ENCODE measurements around the gene MELTF. TPM values are rescaled to one million over a fixed set of nuclear protein-coding genes. Genes with fewer than 3 reads are reported as not detected.
A peak's percentile ranks its signal among the peaks of the same experiment; 100 is the strongest.

The MELTF gene
- total and polyA plus RNA-seq, 2 of the 13 experiments (the other 11 are each of a cell fraction or from before 2014, with no cell fraction given): 3.2 to 7.5 TPM

DNA sequence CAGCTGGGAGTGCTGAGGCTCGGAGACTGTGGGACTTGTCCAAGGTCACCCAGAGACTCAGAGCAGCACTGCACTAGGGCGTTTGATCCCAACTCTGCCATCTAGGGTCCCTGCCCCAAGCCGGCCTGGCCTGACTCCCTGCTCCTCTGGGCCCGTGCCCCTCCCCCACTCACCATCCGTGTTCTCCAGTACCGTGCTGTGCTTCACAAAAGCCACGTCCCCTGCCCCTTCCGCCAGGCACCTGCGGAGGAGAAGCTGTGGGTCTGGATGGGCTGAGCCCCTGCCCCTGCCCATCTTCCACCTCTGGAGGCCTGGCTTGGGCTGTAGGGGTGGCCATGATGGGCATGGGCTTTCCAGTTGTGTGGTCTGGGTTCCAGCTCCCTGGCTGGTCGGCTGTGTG is 8.4 kb downstream of the MELTF start:
- no peak overlapping the region for H2AFZ ChIP-seq (ENCODE audit: low read length)
- H3K4me3 ChIP-seq (replicated peaks in 1 of 3; ENCODE audit: insufficient read depth in 1 of 3, low read depth in 2 of 3, low read length in 3 of 3): no peak overlapping the region
- intact Hi-C loops (cut with micrococcal nuclease; ENCODE audit: unreplicated experiment): no loop called here
- 81% methylated on average over 7 of the region's 10 CpGs for WGBS (ENCODE audit: low lambda C conversion rate)
- no peaks in the 10 kb centered on the region; a peak in 1 of 5 replicates for H3K36me3 ChIP-seq (replicated peaks in 1 of 2; ENCODE audit: control insufficient read depth in 1 of 2, insufficient read depth in 2 of 2, low read length in 2 of 2)
- no peaks in the 10 kb centered on the region for H3K9me3 ChIP-seq (ENCODE audit: low read length)
- H3K79me2 ChIP-seq (ENCODE audit: insufficient read depth, low read length): no peaks in the 10 kb centered on the region
- no peak for TF ChIP-seq TCF7 (IDR thresholded peaks at IDR 0.05; ENCODE audit: low read depth)
- TF ChIP-seq HNRNPLL (IDR thresholded peaks at IDR 0.05; ENCODE audit: low read depth, low read length, poor library complexity, severe bottlenecking): no peak
- no peak for TF ChIP-seq ZNF251 (CRISPR knock-in tag; IDR thresholded peaks at IDR 0.05)
- no peak for TF ChIP-seq ESRRA (CRISPR knock-in tag; IDR thresholded peaks at IDR 0.05; ENCODE audit: low read depth)
- TF ChIP-seq HNF4A (CRISPR knock-in tag; IDR thresholded peaks at IDR 0.05): no peak
- no peak for TF ChIP-seq SOX5 (CRISPR knock-in tag; IDR thresholded peaks at IDR 0.05; ENCODE audit: borderline replicate concordance)
- TF ChIP-seq PCBP1 (IDR thresholded peaks at IDR 0.05; ENCODE audit: borderline replicate concordance, low read depth, low read length): 0 out of 2 replicates have a peak, but pooled peaks have one; percentile 39
- no peak for TF ChIP-seq PRMT3 (CRISPR knock-in tag; IDR thresholded peaks at IDR 0.05; ENCODE audit: borderline replicate concordance, low read depth)
- TF ChIP-seq, protein P1, sequence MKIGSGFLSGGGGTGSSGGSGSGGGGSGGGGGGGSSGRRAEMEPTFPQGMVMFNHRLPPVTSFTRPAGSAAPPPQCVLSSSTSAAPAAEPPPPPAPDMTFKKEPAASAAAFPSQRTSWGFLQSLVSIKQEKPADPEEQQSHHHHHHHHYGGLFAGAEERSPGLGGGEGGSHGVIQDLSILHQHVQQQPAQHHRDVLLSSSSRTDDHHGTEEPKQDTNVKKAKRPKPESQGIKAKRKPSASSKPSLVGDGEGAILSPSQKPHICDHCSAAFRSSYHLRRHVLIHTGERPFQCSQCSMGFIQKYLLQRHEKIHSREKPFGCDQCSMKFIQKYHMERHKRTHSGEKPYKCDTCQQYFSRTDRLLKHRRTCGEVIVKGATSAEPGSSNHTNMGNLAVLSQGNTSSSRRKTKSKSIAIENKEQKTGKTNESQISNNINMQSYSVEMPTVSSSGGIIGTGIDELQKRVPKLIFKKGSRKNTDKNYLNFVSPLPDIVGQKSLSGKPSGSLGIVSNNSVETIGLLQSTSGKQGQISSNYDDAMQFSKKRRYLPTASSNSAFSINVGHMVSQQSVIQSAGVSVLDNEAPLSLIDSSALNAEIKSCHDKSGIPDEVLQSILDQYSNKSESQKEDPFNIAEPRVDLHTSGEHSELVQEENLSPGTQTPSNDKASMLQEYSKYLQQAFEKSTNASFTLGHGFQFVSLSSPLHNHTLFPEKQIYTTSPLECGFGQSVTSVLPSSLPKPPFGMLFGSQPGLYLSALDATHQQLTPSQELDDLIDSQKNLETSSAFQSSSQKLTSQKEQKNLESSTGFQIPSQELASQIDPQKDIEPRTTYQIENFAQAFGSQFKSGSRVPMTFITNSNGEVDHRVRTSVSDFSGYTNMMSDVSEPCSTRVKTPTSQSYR (CRISPR knock-in tag; IDR thresholded peaks at IDR 0.05; ENCODE audit: borderline replicate concordance): peak; percentile 30; the same call in 1 of the 2 replicates
- TF ChIP-seq AGO1 (IDR thresholded peaks at IDR 0.05; ENCODE audit: low read depth, low read length, poor library complexity, severe bottlenecking): peak; percentile 58
- no peak for TF ChIP-seq ZNF430 (CRISPR knock-in tag; IDR thresholded peaks at IDR 0.05)
- peak; percentile 78 for TF ChIP-seq AGO2 (optimal IDR thresholded peaks at IDR 0.05; ENCODE audit: low read depth, low read length)
- TF ChIP-seq, protein P2, sequence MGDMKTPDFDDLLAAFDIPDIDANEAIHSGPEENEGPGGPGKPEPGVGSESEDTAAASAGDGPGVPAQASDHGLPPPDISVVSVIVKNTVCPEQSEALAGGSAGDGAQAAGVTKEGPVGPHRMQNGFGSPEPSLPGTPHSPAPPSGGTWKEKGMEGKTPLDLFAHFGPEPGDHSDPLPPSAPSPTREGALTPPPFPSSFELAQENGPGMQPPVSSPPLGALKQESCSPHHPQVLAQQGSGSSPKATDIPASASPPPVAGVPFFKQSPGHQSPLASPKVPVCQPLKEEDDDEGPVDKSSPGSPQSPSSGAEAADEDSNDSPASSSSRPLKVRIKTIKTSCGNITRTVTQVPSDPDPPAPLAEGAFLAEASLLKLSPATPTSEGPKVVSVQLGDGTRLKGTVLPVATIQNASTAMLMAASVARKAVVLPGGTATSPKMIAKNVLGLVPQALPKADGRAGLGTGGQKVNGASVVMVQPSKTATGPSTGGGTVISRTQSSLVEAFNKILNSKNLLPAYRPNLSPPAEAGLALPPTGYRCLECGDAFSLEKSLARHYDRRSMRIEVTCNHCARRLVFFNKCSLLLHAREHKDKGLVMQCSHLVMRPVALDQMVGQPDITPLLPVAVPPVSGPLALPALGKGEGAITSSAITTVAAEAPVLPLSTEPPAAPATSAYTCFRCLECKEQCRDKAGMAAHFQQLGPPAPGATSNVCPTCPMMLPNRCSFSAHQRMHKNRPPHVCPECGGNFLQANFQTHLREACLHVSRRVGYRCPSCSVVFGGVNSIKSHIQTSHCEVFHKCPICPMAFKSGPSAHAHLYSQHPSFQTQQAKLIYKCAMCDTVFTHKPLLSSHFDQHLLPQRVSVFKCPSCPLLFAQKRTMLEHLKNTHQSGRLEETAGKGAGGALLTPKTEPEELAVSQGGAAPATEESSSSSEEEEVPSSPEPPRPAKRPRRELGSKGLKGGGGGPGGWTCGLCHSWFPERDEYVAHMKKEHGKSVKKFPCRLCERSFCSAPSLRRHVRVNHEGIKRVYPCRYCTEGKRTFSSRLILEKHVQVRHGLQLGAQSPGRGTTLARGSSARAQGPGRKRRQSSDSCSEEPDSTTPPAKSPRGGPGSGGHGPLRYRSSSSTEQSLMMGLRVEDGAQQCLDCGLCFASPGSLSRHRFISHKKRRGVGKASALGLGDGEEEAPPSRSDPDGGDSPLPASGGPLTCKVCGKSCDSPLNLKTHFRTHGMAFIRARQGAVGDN (CRISPR knock-in tag; IDR thresholded peaks at IDR 0.05): peak; percentile 17
- TF ChIP-seq ZNF577 (CRISPR knock-in tag; IDR thresholded peaks at IDR 0.05; ENCODE audit: borderline replicate concordance, low read depth): no peak
- no peak for TF ChIP-seq RBM22 (optimal IDR thresholded peaks at IDR 0.05; ENCODE audit: low read length)
- no peak for TF ChIP-seq FOXJ3 (CRISPR knock-in tag; IDR thresholded peaks at IDR 0.05; ENCODE audit: borderline replicate concordance)
- ChIA-PET CTCF (ENCODE audit: low intra/inter-chr PET ratio, low total read pairs) (no interaction called here), POLR2A (no interaction called here)
- H3K27me3 ChIP-seq (ENCODE audit: control insufficient read depth in 1 of 2, insufficient read depth in 2 of 2, low read length in 2 of 2): no peaks in the 10 kb centered on the region
- no peak overlapping the region for H3K4me2 ChIP-seq (ENCODE audit: low read depth, low read length)
- ATAC-seq (peak; percentile 9; the same call in 1 of the 3 replicates), DNase-seq (ENCODE audit: low spot score) (no peak), FAIRE-seq (no peak)
- no TSS peak for BruUV-seq (replicated peaks)
- H4K20me1 ChIP-seq (ENCODE audit: insufficient read depth, low read length): no peaks in the 10 kb centered on the region
- peaks cover 30% of the 10 kb centered on the region for H3K4me1 ChIP-seq (ENCODE audit: insufficient read depth, low read length)
- no peak overlapping the region for H3K27ac ChIP-seq (ENCODE audit: extremely low read length, insufficient read depth, low read length)
- in situ Hi-C loops (cut with HindIII; ENCODE audit: extremely low pct_ligation_motif_present, low pct_unique_long_range_greater_than_20kb): no loop called here
- H3K9ac ChIP-seq (ENCODE audit: insufficient read depth, low read depth, low read length): no peak overlapping the region

All from HepG2 (cell line).